IMR-90 (cell line): ENCODE measurements around the gene EPS15. TPM values are rescaled to one million over a fixed set of nuclear protein-coding genes. Genes with fewer than 3 reads are reported as not detected.

ENCODE experiments used
- ATAC-seq: fragments of 200-7000 bp; cut with Tn5 transposase; 2 replicates; pipeline ENCODE4 v1.9.1; 2020; ENCODE audit warnings: low read depth, mild to moderate bottlenecking, moderate library complexity
- BruUV-seq: library from RNA; stranded (reverse); fragments of 400-500 nt; replicated peaks from 2 replicates; lab custom pipeline; 2021; lab: Mats Ljungman, UMichigan
- CTCF ChIA-PET: fragments of 300-600 bp; formaldehyde crosslinking; extraction: SDS; loops from one replicate; lab custom pipeline; 2021; ENCODE audit warnings: antibody characterized with exemption; lab: Yijun Ruan, JAX
- POLR2A ChIA-PET: fragments of 300-600 bp; sonication (Branson Sonifier 250); formaldehyde crosslinking; loops from one replicate; lab custom pipeline; 2022; ENCODE audit warnings: antibody characterized with exemption; ENCODE audit not compliant: unreplicated experiment; lab: Charles Lee
- DNase-seq: peaks from one replicate; pipeline ENCODE4 v3.0.0; 2013
- H2AFZ ChIP-seq: replicated peaks from 2 replicates; pipeline ENCODE3; 2013; ENCODE audit warnings: low read length, mild to moderate bottlenecking; ENCODE audit not compliant: poor library complexity
- H2AK5ac ChIP-seq: 2 replicates; pipeline ENCODE4 v1.6.1; 2013; ENCODE audit warnings: low read depth, low read length, inconsistent platforms
- H2AK9ac ChIP-seq: replicated peaks from 2 replicates; pipeline ENCODE3; 2013; ENCODE audit warnings: mild to moderate bottlenecking, low read depth, low read length, moderate library complexity; ENCODE audit not compliant: poor library complexity
- H2BK120ac ChIP-seq: 2 replicates; pipeline ENCODE4 v1.6.1; 2013; ENCODE audit warnings: low read depth, low read length, inconsistent platforms
- H2BK15ac ChIP-seq: 3 replicates; pipeline ENCODE4 v1.6.1; 2013; ENCODE audit warnings: low read depth, low read length, inconsistent platforms
- H2BK20ac ChIP-seq: 2 replicates; pipeline ENCODE4 v1.6.1; 2013; ENCODE audit warnings: low read depth, mild to moderate bottlenecking, inconsistent platforms, low read length, moderate library complexity
- H2BK5ac ChIP-seq: 2 replicates; pipeline ENCODE4 v1.6.1; 2013; ENCODE audit warnings: mild to moderate bottlenecking, low read depth, low read length, inconsistent platforms; ENCODE audit not compliant: poor library complexity, severe bottlenecking
- H3K14ac ChIP-seq: replicated peaks from 2 replicates; pipeline ENCODE4 v1.6.1; 2013; ENCODE audit warnings: low read depth, low read length, inconsistent platforms
- H3K18ac ChIP-seq: 2 replicates; pipeline ENCODE4 v1.6.1; 2013; ENCODE audit warnings: low read depth, low read length, control low read depth
- H3K23ac ChIP-seq: 2 replicates; pipeline ENCODE4 v1.6.1; 2013; ENCODE audit warnings: low read depth, low read length, inconsistent platforms
- H3K27ac ChIP-seq: 2 replicates; pipeline ENCODE4 v1.5.1; 2013; ENCODE audit warnings: mild to moderate bottlenecking, control low read depth, low read length; ENCODE audit not compliant: insufficient read depth
- H3K27me3 ChIP-seq: 2 replicates; pipeline ENCODE4 v1.6.1; 2013; ENCODE audit warnings: low read length; ENCODE audit not compliant: control insufficient read depth, insufficient read depth
- H3K36me3 ChIP-seq: 2 replicates; pipeline ENCODE4 v1.6.1; 2013; ENCODE audit warnings: low read length, mixed read lengths; ENCODE audit not compliant: control insufficient read depth, insufficient read depth
- H3K4ac ChIP-seq: 2 replicates; pipeline ENCODE4 v1.6.1; 2013; ENCODE audit warnings: low read depth, low read length, inconsistent platforms
- H3K4me1 ChIP-seq: 2 replicates; pipeline ENCODE4 v1.6.1; 2013; ENCODE audit warnings: low read length, mixed read lengths; ENCODE audit not compliant: control insufficient read depth, insufficient read depth
- H3K4me2 ChIP-seq: 2 replicates; pipeline ENCODE4 v1.6.1; 2013; ENCODE audit warnings: low read depth, mild to moderate bottlenecking, control low read depth, low read length, moderate library complexity
- H3K4me3 ChIP-seq: 2 replicates; pipeline ENCODE4 v1.5.1; 2013; ENCODE audit warnings: low read depth, mild to moderate bottlenecking, control low read depth, low read length, moderate library complexity; ENCODE audit not compliant: insufficient read depth
- H3K56ac ChIP-seq: 2 replicates; pipeline ENCODE4 v1.6.1; 2013; ENCODE audit warnings: low read length, inconsistent platforms; ENCODE audit not compliant: insufficient read depth; ENCODE audit errors: extremely low read depth
- H3K79me1 ChIP-seq, 2 experiments: 2 replicates each; pipeline ENCODE4 v1.6.1; 2013; ENCODE audit warnings: low read length in 2 of 2, inconsistent platforms in 1 of 2, low read depth in 1 of 2
- H3K9ac ChIP-seq: 2 replicates; pipeline ENCODE4 v1.6.1; 2013; ENCODE audit warnings: low read depth, low read length, control low read depth
- H3K9me1 ChIP-seq: 2 replicates; pipeline ENCODE4 v1.6.1; 2013; ENCODE audit warnings: low read length, inconsistent platforms; ENCODE audit not compliant: insufficient read depth
- H3K9me3 ChIP-seq: 2 replicates; pipeline ENCODE4 v1.6.1; 2013; ENCODE audit warnings: low read length; ENCODE audit not compliant: control insufficient read depth, insufficient read depth
- H4K20me1 ChIP-seq: 2 replicates; pipeline ENCODE4 v1.6.1; 2013; ENCODE audit warnings: low read length, inconsistent platforms; ENCODE audit not compliant: insufficient read depth
- H4K5ac ChIP-seq: 2 replicates; pipeline ENCODE4 v1.6.1; 2013; ENCODE audit warnings: mild to moderate bottlenecking, low read depth, low read length, control low read depth
- H4K8ac ChIP-seq, 2 experiments: 2 replicates each; pipeline ENCODE4 v1.6.1; 2013; ENCODE audit warnings: low read depth in 2 of 2, low read length in 2 of 2, control low read depth in 1 of 2, inconsistent platforms in 1 of 2
- H4K91ac ChIP-seq: 2 replicates; pipeline ENCODE4 v1.6.1; 2013; ENCODE audit warnings: low read depth, low read length, inconsistent platforms; ENCODE audit not compliant: insufficient read depth
- CEBPB ChIP-seq: IDR thresholded peaks from 2 replicates; pipeline ENCODE4 v1.6.1; 2012; ENCODE audit warnings: low read depth, low read length, improper control_type of control experiment
- CHD1 ChIP-seq: IDR thresholded peaks from 2 replicates; pipeline ENCODE4 v1.6.1; 2012; ENCODE audit warnings: low read depth, low read length, improper control_type of control experiment
- CTCF ChIP-seq: conservative IDR thresholded peaks from 2 replicates; pipeline ENCODE4 v1.5.1; 2012; ENCODE audit warnings: mild to moderate bottlenecking, low read depth, low read length, improper control_type of control experiment
- ELK1 ChIP-seq: fragments of 150-350 bp; IDR thresholded peaks from 2 replicates; pipeline ENCODE4 v1.6.1; 2016; ENCODE audit warnings: low read depth, mild to moderate bottlenecking, low read length, moderate library complexity, borderline replicate concordance
- FOS ChIP-seq: fragments of 150-350 bp; IDR thresholded peaks from 2 replicates; pipeline ENCODE4 v1.6.1; 2016; ENCODE audit warnings: low read depth, low read length
- MAFK ChIP-seq: IDR thresholded peaks from 2 replicates; pipeline ENCODE4 v1.6.1; 2012; ENCODE audit warnings: low read depth, low read length, improper control_type of control experiment
- MAZ ChIP-seq: IDR thresholded peaks from 2 replicates; pipeline ENCODE4 v1.6.1; 2012; ENCODE audit warnings: low read depth, mild to moderate bottlenecking, low read length, improper control_type of control experiment, moderate library complexity, borderline replicate concordance
- MXI1 ChIP-seq: IDR thresholded peaks from 2 replicates; pipeline ENCODE4 v1.6.1; 2012; ENCODE audit warnings: low read depth, mild to moderate bottlenecking, low read length, moderate library complexity, borderline replicate concordance
- NFE2L2 ChIP-seq: fragments of 150-350 bp; IDR thresholded peaks from 2 replicates; pipeline ENCODE4 v1.6.1; 2016; ENCODE audit warnings: low read depth, mild to moderate bottlenecking, low read length
- POLR2A ChIP-seq: IDR thresholded peaks from 2 replicates; pipeline ENCODE4 v1.6.1; 2012; ENCODE audit warnings: mild to moderate bottlenecking, low read depth, low read length
- RAD21 ChIP-seq: IDR thresholded peaks from 2 replicates; pipeline ENCODE4 v1.6.1; 2012; ENCODE audit warnings: low read length, improper control_type of control experiment
- RCOR1 ChIP-seq: IDR thresholded peaks from 2 replicates; pipeline ENCODE4 v1.6.1; 2012; ENCODE audit warnings: mild to moderate bottlenecking, low read length, improper control_type of control experiment; ENCODE audit not compliant: insufficient replicate concordance
- RFX5 ChIP-seq: IDR thresholded peaks from 2 replicates; pipeline ENCODE4 v1.8.0; 2012; ENCODE audit warnings: low read depth, mild to moderate bottlenecking, low read length, moderate library complexity
- SMC3 ChIP-seq: fragments of 150-350 bp; IDR thresholded peaks from 2 replicates; pipeline ENCODE4 v1.6.1; 2016; ENCODE audit warnings: low read depth, mild to moderate bottlenecking, antibody characterized with exemption, low read length, moderate library complexity
- dilution Hi-C: fragments of 300-500 bp; cut with HindIII; formaldehyde crosslinking; loops from one replicate; pipeline ENCODE4 v1.14.3; 2018; ENCODE audit warnings: low sequenced_read_pairs; ENCODE audit not compliant: unreplicated experiment
- in situ Hi-C: fragments of 300-500 bp; cut with MboI; formaldehyde crosslinking; loops from 3 replicates; pipeline ENCODE4 v1.14.3; 2019; ENCODE audit warnings: low sequenced_read_pairs, inconsistent platforms, mixed read lengths
- intact Hi-C: fragments of 100-400 bp; cut with micrococcal nuclease; formaldehyde crosslinking; loops from 2 replicates; pipeline ENCODE4 v1.10.0; 2022
- polyA plus RNA-seq, 3 experiments: library from polyadenylated mRNA; depleted of rRNA; stranded (reverse); fragments of >200 nt; gene quantifications; 2 replicates each; pipeline ENCODE4 v1.2.3, GENCODE V29; 2012; ENCODE audit warnings: low replicate concordance in 1 of 3
- total RNA-seq: library from RNA; depleted of rRNA; stranded (reverse); fragments of >200 nt; gene quantifications from 2 replicates; pipeline ENCODE4 v1.2.3, GENCODE V29; 2012

The EPS15 gene
- total and polyA plus RNA-seq, 2 of the 4 experiments (the other 2 are of a cell fraction): 17.6 to 38.0 TPM

- no peaks in the 10 kb centered on the region for H3K9me1 ChIP-seq
- intact Hi-C loops: no loop called here
Measured at GRCh38 chr1:51442198-51442597, 76.9 kb downstream of the EPS15 start.

More at GRCh38 chr1:51442198-51442597, 76.9 kb downstream of the EPS15 start:
- in situ Hi-C loops (no loop called here), dilution Hi-C loops (no loop called here)
- Histone ChIP-seq H3K9ac (no peak overlapping the region), H2AK5ac (no peak overlapping the region), H2BK15ac (no peak overlapping the region), H3K23ac (no peak overlapping the region), H4K8ac (no peak overlapping the region), H4K20me1 (no peaks in the 10 kb centered on the region), H3K4me2 (no peak overlapping the region), H2AFZ (no peak overlapping the region), H2BK5ac (no peak overlapping the region), H2BK20ac (no peak overlapping the region), H3K36me3 (0 out of 2 replicates have a peak, but pooled peaks cover 3% of the 10 kb centered on the region), H4K5ac (no peak overlapping the region), H3K27ac (no peak overlapping the region), H3K79me1 (peaks cover 0 to 3% of the 10 kb centered on the region in 2 experiments; a peak in 3 of 4 replicates), H3K9me3 (no peaks in the 10 kb centered on the region), H3K4me1 (peaks cover 8% of the 10 kb centered on the region), H3K27me3 (no peaks in the 10 kb centered on the region), H3K56ac (no peak overlapping the region), H2AK9ac (no peak overlapping the region), H2BK120ac (no peak overlapping the region), H3K4ac (no peak overlapping the region), H3K4me3 (no peak overlapping the region), H3K14ac (no peak overlapping the region), H4K91ac (no peak overlapping the region), H3K18ac (no peak overlapping the region)
- ATAC-seq: no peak
- POLR2A ChIA-PET: no interaction called here
- CTCF ChIA-PET: interaction anchor here (0.6 kb wide), 1 partner anchor 70 kb away, joined by 4 read pairs; no protein-coding TSS in a partner anchor
- no TSS peak for BruUV-seq
- no peak for DNase-seq
- TF ChIP-seq FOS: no peak
- TF ChIP-seq MAZ: no peak
- no peak for TF ChIP-seq RAD21
- no peak for TF ChIP-seq POLR2A
- no peak for TF ChIP-seq MAFK
- no peak for TF ChIP-seq CTCF
- TF ChIP-seq RCOR1: no peak
- TF ChIP-seq ELK1: no peak
- no peak for TF ChIP-seq CEBPB
- no peak for TF ChIP-seq NFE2L2
- TF ChIP-seq SMC3: no peak
- TF ChIP-seq RFX5: no peak
- no peak for TF ChIP-seq CHD1
- TF ChIP-seq MXI1: no peak
